ENCODE measurements around the gene RAB2B. TPM values are rescaled to one million over a fixed set of nuclear protein-coding genes. Genes with fewer than 3 reads are reported as not detected.
A peak's percentile ranks its signal among the peaks of the same experiment; 100 is the strongest.

Gene RAB2B
- total and polyA plus RNA-seq, 5 donors = 15.3 to 25.7 (median 24.2) TPM

DNA sequence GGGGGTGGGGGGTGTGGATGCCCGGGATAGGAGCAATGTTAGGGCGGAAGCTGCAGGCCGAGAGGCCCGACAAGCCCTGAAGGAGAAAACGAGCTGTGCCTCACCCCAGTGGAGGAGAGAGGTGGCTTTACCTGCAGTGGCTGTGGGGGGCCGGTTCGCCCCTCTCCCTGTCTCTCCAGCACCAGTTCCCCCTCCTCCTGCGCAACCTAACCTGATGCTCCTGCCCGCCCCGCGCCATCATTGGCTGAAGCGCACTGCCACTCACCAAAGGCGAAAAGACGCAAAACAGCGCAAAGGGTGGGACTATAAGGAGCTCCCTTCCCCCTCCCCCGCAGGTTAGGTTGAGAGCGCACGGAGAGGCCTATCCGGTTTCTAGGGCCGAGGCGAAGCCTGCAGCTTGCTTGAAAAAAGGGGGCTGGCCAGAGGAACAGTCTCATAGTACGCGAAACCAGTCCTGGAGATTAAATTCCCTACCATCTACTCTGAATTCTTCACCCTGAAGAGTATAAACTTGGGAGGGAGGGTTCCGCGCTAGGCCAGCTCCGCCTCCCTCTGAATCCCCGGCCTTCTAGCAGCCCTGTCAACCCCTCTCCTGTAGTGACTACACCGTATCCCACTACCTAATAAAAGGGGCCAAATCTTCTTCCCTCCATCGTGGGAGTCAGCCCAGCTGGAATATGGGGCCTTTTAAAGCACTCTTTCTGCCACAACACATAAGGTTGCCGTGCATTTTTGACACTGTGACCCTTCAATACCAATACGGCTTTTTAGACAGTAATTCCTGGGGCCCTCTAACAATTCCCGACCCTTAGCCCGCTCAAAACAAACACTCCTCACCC lies 39.5 kb downstream of the RAB2B start:
- intact Hi-C loops (cut with DNase I) = no loop called here
- WGBS = 3% methylated on average over 33 of the region's 33 CpGs
- peak overlapping the region; percentile 92 for H3K27ac ChIP-seq (ENCODE audit: low read length)
- ATAC-seq (peak; percentile 100), DNase-seq (peak; percentile 99 to 100 (median 100))
- no peaks in the 10 kb centered on the region for H3K27me3 ChIP-seq (ENCODE audit: control insufficient read depth, insufficient read depth)
- no peaks in the 10 kb centered on the region for H3K9me3 ChIP-seq (ENCODE audit: control insufficient read depth, low read length)
- peak overlapping the region; percentile 91 for H3K4me3 ChIP-seq (ENCODE audit: low read length)
- peaks cover 2% of the 10 kb centered on the region for H3K4me1 ChIP-seq (ENCODE audit: control insufficient read depth, insufficient read depth, low read length)

DNA sequence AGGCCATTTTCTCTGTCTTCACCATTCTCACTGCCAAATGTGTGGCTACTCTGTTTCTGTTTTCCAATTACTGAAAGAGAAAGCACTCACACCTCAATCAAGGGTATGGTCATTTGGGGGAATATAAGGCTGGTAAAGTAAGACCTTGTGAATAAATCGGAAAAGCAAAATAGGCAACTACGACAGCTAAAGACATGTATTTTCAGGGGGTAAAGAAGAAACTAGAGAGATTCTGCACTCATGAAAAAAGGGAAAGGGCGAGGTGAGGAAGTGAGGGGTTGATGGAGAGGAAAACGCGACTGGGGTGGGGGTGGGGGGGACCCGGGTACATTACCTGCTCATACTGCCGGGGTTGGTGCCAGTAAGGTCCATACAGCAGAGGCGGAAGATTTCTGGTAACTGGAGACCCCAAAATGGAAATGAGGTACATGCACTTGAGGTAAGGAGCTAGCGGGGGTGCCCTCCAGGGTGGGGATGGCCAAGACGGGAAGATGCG lies 40.1 kb downstream of the RAB2B start:
- H3K9me3 ChIP-seq (ENCODE audit: control insufficient read depth, low read length) = no peaks in the 10 kb centered on the region
- WGBS = 1% methylated on average over 11 of the region's 11 CpGs
- peaks cover 2% of the 10 kb centered on the region for H3K4me1 ChIP-seq (ENCODE audit: control insufficient read depth, insufficient read depth, low read length)
- ATAC-seq (no peak), DNase-seq (no peak)
- H3K27ac ChIP-seq (ENCODE audit: low read length) = peak overlapping the region; percentile 53
- intact Hi-C loops (cut with DNase I) = no loop called here
- H3K4me3 ChIP-seq (ENCODE audit: low read length) = peak overlapping the region; percentile 91
- no peaks in the 10 kb centered on the region for H3K27me3 ChIP-seq (ENCODE audit: control insufficient read depth, insufficient read depth)

DNA sequence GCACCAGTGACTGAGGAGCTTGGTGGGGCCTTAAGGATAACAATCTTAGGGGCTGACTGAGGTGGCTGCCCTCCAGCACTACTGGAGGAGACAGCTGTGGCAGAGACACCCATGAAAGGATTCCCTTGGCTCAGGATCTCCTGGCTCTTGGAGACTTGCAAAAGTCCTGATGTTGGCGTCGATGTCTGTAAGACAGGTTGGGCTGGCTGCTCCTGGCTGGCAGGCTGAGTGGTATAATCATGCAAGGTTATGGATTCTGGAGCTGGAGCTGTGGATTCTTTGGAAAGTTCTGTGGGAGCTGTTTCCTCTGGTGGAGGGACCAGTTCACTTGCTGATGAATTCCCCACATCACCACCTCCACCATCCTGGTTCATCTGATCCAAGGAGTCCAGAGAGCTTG lies 45.6 kb downstream of the RAB2B start:
- Histone ChIP-seq H3K4me3 (ENCODE audit: low read length) (no peak overlapping the region), H3K4me1 (ENCODE audit: control insufficient read depth, insufficient read depth, low read length) (no peaks in the 10 kb centered on the region), H3K27ac (ENCODE audit: low read length) (no peak overlapping the region), H3K27me3 (ENCODE audit: control insufficient read depth, insufficient read depth) (no peaks in the 10 kb centered on the region), H3K9me3 (ENCODE audit: control insufficient read depth, low read length) (no peaks in the 10 kb centered on the region)
- intact Hi-C loops (cut with DNase I) = no loop called here
- DNase-seq (no peak), ATAC-seq (peak in 1 of 2 donors; percentile 10)
- WGBS = 100% methylated on average over 2 of the region's 2 CpGs

DNA sequence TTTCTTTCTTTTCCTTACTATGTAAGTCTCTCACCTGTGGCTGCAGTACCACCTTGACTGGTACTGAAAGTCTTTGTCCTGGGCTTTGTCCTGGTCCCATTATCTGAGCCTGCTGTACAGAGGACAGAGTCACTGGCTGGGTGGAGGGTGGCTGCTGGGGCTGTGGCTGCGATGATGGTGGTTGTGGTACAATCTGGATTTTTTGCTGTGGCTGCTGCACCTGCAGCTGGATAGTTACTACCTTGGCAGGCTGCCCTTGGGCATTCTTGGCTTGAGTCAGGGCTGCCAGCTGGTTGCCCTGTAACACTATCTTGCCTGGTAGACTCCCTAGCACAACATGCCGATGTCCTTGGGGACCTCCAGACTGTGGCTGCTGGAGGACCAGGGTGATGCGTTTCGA lies 47.8 kb downstream of the RAB2B start:
- DNase-seq (peak in 1 of 3 donors; percentile 41), ATAC-seq (peak; percentile 31 to 54)
- no peaks in the 10 kb centered on the region for H3K4me1 ChIP-seq (ENCODE audit: control insufficient read depth, insufficient read depth, low read length)
- intact Hi-C loops (cut with DNase I) = no loop called here
- no peaks in the 10 kb centered on the region for H3K9me3 ChIP-seq (ENCODE audit: control insufficient read depth, low read length)
- H3K4me3 ChIP-seq (ENCODE audit: low read length) = no peak overlapping the region
- H3K27me3 ChIP-seq (ENCODE audit: control insufficient read depth, insufficient read depth) = no peaks in the 10 kb centered on the region
- H3K27ac ChIP-seq (ENCODE audit: low read length) = no peak overlapping the region
- 78% methylated on average over 4 of the region's 4 CpGs for WGBS

DNA sequence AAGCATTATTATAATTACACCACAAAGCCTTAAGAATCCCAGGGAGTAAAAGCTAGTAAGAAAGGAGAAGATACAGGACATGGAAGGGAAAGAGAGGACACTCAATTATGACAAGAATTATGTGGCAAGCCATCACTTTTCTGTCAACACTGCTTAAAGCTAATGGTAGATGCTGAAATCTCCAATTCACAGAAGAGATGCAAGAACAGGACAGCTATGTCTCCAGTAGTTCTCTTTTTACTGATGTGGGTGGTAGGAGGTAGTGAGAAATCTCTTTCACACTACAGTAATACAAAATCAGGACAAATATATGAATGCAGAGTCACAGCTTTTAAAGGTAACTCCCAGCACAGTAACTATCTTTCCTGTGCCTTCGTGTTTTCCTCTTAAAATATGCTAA lies 50.1 kb downstream of the RAB2B start:
- WGBS = 93% methylated on average over 1 of the region's 1 CpG
- DNase-seq (no peak), ATAC-seq (no peak)
- Histone ChIP-seq H3K27me3 (ENCODE audit: control insufficient read depth, insufficient read depth) (no peaks in the 10 kb centered on the region), H3K27ac (ENCODE audit: low read length) (no peak overlapping the region), H3K4me3 (ENCODE audit: low read length) (no peak overlapping the region), H3K9me3 (ENCODE audit: control insufficient read depth, low read length) (no peaks in the 10 kb centered on the region), H3K4me1 (ENCODE audit: control insufficient read depth, insufficient read depth, low read length) (no peaks in the 10 kb centered on the region)
- intact Hi-C loops (cut with DNase I) = no loop called here

DNA sequence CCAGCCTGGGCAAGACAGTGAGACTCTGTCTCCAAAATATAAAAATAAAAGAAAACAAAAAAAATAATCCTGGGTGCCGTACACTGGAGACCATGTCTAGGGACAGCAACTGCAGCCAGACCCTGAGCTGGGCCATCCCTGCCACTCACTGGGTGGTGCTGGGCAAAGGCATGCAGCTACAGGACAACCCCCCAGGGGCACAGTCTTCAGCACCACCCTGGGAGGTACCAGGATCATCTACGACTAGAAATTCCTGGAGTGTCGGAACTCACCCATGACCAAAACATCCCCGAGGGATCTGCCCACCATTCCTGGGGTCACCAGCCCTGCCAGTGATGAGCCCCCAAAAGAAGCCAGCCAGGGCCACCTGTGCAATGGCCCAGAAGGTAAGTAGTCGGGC lies 57.2 kb downstream of the RAB2B start:
- no peak overlapping the region for H3K27ac ChIP-seq (ENCODE audit: low read length)
- no peaks in the 10 kb centered on the region for H3K27me3 ChIP-seq (ENCODE audit: control insufficient read depth, insufficient read depth)
- no peaks in the 10 kb centered on the region for H3K9me3 ChIP-seq (ENCODE audit: control insufficient read depth, low read length)
- no peaks in the 10 kb centered on the region for H3K4me1 ChIP-seq (ENCODE audit: control insufficient read depth, insufficient read depth, low read length)
- ATAC-seq (no peak), DNase-seq (no peak)
- H3K4me3 ChIP-seq (ENCODE audit: low read length) = no peak overlapping the region
- intact Hi-C loops (cut with DNase I) = loop anchor here in 1 of 4 donors (10.0 kb wide), 1 partner anchor 55 kb away; no protein-coding TSS in a partner anchor
- 94% methylated on average over 5 of the region's 5 CpGs for WGBS

DNA sequence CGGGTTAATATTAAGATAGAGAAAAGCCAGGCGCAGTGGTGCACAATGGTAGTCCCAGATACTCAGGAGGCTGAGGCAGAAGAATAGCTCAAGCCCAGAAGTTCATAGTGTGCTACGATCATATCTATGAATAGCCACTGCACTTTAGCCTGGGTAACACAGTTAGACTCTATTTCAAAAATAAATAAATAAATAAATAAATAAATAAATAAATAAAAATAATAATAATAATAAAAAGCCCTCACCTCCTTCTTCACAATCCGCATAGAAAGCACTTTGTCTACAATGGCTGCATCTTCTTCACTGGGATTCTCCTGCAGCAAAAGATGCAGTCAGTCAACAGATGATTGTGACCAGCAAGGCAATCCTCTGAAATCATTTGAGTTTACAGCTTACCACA lies 61.4 kb downstream of the RAB2B start:
- DNase-seq = no peak
- intact Hi-C loops (cut with DNase I) = loop anchor here in 1 of 4 donors (10.0 kb wide), 1 partner anchor 51 kb away; no protein-coding TSS in a partner anchor
- no peaks in the 10 kb centered on the region for H3K4me1 ChIP-seq (ENCODE audit: control insufficient read depth, insufficient read depth, low read length)
- no peaks in the 10 kb centered on the region for H3K27me3 ChIP-seq (ENCODE audit: control insufficient read depth, insufficient read depth)
- no peaks in the 10 kb centered on the region for H3K9me3 ChIP-seq (ENCODE audit: control insufficient read depth, low read length)
- no peak overlapping the region for H3K4me3 ChIP-seq (ENCODE audit: low read length)
- 94% methylated on average over 4 of the region's 4 CpGs for WGBS
- ATAC-seq = no peak
- no peak overlapping the region for H3K27ac ChIP-seq (ENCODE audit: low read length)

DNA sequence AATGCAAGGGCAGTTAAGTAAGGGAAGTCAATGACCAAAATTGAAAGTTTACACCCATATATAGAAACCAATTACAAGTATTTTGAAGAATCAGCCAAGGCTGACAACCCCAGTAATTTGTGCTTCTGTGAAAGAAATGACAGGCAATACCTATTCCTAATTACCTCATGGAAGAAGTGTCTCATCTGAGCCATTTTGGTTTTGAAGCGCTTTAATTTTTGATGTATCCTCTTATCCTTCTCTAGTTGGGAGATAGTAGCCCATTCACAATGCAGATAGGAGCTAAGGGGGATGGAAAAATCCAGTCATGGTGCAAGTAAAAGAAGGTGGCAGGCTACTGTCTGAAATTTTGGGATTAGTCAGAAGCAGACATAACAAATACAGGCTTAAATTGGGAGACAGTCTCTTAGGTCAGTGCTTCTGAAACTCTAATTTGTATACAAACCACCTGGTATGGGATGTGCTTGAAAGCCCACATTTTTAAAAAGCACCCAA lies 62.6 kb downstream of the RAB2B start:
- Histone ChIP-seq H3K4me1 (ENCODE audit: control insufficient read depth, insufficient read depth, low read length) (no peaks in the 10 kb centered on the region), H3K27ac (ENCODE audit: low read length) (no peak overlapping the region), H3K27me3 (ENCODE audit: control insufficient read depth, insufficient read depth) (no peaks in the 10 kb centered on the region), H3K9me3 (ENCODE audit: control insufficient read depth, low read length) (no peaks in the 10 kb centered on the region), H3K4me3 (ENCODE audit: low read length) (no peak overlapping the region)
- ATAC-seq (no peak), DNase-seq (no peak)
- 94% methylated on average over 1 of the region's 1 CpG for WGBS
- intact Hi-C loops (cut with DNase I) = loop anchor here in 1 of 4 donors (10.0 kb wide), 1 partner anchor 49 kb away; no protein-coding TSS in a partner anchor

Other genes starting within 250 kb of the RAB2B start
- gene HNRNPC, start 207.5 kb downstream of the RAB2B start, total RNA-seq = 100 to 1,000 TPM; 241 to 308 (median 289) TPM
- 334 TPM for gene HNRNPC, start 207.5 kb downstream of the RAB2B start, polyA plus RNA-seq
- gene RPGRIP1, start 196.9 kb downstream of the RAB2B start, total RNA-seq = 1 to 10 TPM in 1 of 4 donors, under 1 TPM in 3; 0.20 to 1.0 (median 0.61) TPM
- 0.27 TPM for gene RPGRIP1, start 196.9 kb downstream of the RAB2B start, polyA plus RNA-seq
- gene SUPT16H, start 92.9 kb downstream of the RAB2B start, total RNA-seq = 10 to 100 TPM; 33.7 to 38.7 (median 35.0) TPM
- 27.4 TPM for gene SUPT16H, start 92.9 kb downstream of the RAB2B start, polyA plus RNA-seq
- gene CHD8, start 20.8 kb downstream of the RAB2B start, total RNA-seq = 10 to 100 TPM; 34.8 to 40.6 (median 39.7) TPM
- 21.0 TPM for gene CHD8, start 20.8 kb downstream of the RAB2B start, polyA plus RNA-seq
- gene TOX4, start 236 bp upstream of the RAB2B start, total RNA-seq = 10 to 100 TPM; 66.0 to 82.2 (median 75.2) TPM
- 20.0 TPM for gene TOX4, start 236 bp upstream of the RAB2B start, polyA plus RNA-seq
- gene METTL3, start 34.4 kb upstream of the RAB2B start, total RNA-seq = 10 to 100 TPM; 25.8 to 30.3 (median 28.1) TPM
- gene METTL3, start 34.4 kb upstream of the RAB2B start, polyA plus RNA-seq = 25.5 TPM
- 10 to 100 TPM in 3 of 4 donors, 1 to 10 TPM in 1; 6.8 to 16.1 (median 12.0) TPM for gene SALL2, start 49.4 kb upstream of the RAB2B start, total RNA-seq
- 4.0 TPM for gene SALL2, start 49.4 kb upstream of the RAB2B start, polyA plus RNA-seq
- gene OR10G3, start 103.1 kb upstream of the RAB2B start, total RNA-seq = not detected
- not detected for gene OR10G3, start 103.1 kb upstream of the RAB2B start, polyA plus RNA-seq
- not detected for gene OR10G2, start 158.0 kb upstream of the RAB2B start, total RNA-seq
- not detected for gene OR10G2, start 158.0 kb upstream of the RAB2B start, polyA plus RNA-seq
- not detected for gene OR4E2, start 176.9 kb upstream of the RAB2B start, total RNA-seq
- gene OR4E2, start 176.9 kb upstream of the RAB2B start, polyA plus RNA-seq = not detected
- not detected for gene OR4E1, start 196.9 kb upstream of the RAB2B start, total RNA-seq
- not detected for gene OR4E1, start 196.9 kb upstream of the RAB2B start, polyA plus RNA-seq

Measured in right cardiac atrium (tissue), 5 donors.